ENCODE data around the gene S100A5.

S100A5 gene

GRCh38 chr1:153536012-153536670, 4.6 kb downstream of the S100A5 start:
- Histone ChIP-seq H3K27ac (ENCODE audit: poor library complexity, severe bottlenecking) (peak overlapping the region; percentile 96), H3K27me3 (ENCODE audit: insufficient read depth, poor library complexity, severe bottlenecking) (no peaks in the 10 kb centered on the region), H3K4me1 (ENCODE audit: insufficient read depth, poor library complexity, severe bottlenecking) (peaks cover 31% of the 10 kb centered on the region), H3K36me3 (ENCODE audit: low read depth) (peaks cover 17% of the 10 kb centered on the region), H3K9me3 (ENCODE audit: severe bottlenecking) (no peaks in the 10 kb centered on the region), H3K4me3 (ENCODE audit: severe bottlenecking) (peak overlapping the region; percentile 73)
- no peak for TF ChIP-seq CTCF (IDR thresholded peaks at IDR 0.05; ENCODE audit: poor library complexity, severe bottlenecking)
- ATAC-seq (ENCODE audit: low read depth), result peak; percentile 49
- DNase-seq (ENCODE audit: low spot score), result peak; percentile 92

- no peak for TF ChIP-seq CTCF (IDR thresholded peaks at IDR 0.05; ENCODE audit: poor library complexity, severe bottlenecking)
- Histone ChIP-seq H3K9me3 (ENCODE audit: severe bottlenecking) (no peaks in the 10 kb centered on the region), H3K4me3 (ENCODE audit: severe bottlenecking) (peak within 1 kb of the TSS; percentile 73), H3K36me3 (ENCODE audit: low read depth) (peaks cover 17% of the 10 kb centered on the region), H3K4me1 (ENCODE audit: insufficient read depth, poor library complexity, severe bottlenecking) (peaks cover 31% of the 10 kb centered on the region), H3K27me3 (ENCODE audit: insufficient read depth, poor library complexity, severe bottlenecking) (no peaks in the 10 kb centered on the region), H3K27ac (ENCODE audit: poor library complexity, severe bottlenecking) (peak within 1 kb of the TSS; percentile 96)
- ATAC-seq (ENCODE audit: low read depth), result peak; percentile 3; the same call in 1 of the 3 replicates
- DNase-seq (ENCODE audit: low spot score), result no peak
These were observed 5.3 kb downstream of the S100A5 start, which contains the start of gene S100A6 for GRCh38 chr1:153535242-153536011. Gene S100A6, minus strand, starts transcription at chr1:153535991. Its CDS starts 652 bp downstream, at chr1:153535339.

GRCh38 chr1:153534925-153535241, 5.9 kb downstream of the S100A5 start:
- peaks cover 31% of the 10 kb centered on the region for H3K4me1 ChIP-seq (ENCODE audit: insufficient read depth, poor library complexity, severe bottlenecking)
- TF ChIP-seq CTCF (IDR thresholded peaks at IDR 0.05; ENCODE audit: poor library complexity, severe bottlenecking), result no peak
- H3K27me3 ChIP-seq (ENCODE audit: insufficient read depth, poor library complexity, severe bottlenecking), result no peaks in the 10 kb centered on the region
- ATAC-seq (ENCODE audit: low read depth), result no peak
- no peak for DNase-seq (ENCODE audit: low spot score)
- H3K9me3 ChIP-seq (ENCODE audit: severe bottlenecking), result no peaks in the 10 kb centered on the region
- peak overlapping the region; percentile 73 for H3K4me3 ChIP-seq (ENCODE audit: severe bottlenecking)
- peaks cover 17% of the 10 kb centered on the region for H3K36me3 ChIP-seq (ENCODE audit: low read depth)
- H3K27ac ChIP-seq (ENCODE audit: poor library complexity, severe bottlenecking), result peak overlapping the region; percentile 96

- ATAC-seq (ENCODE audit: low read depth) (peak; percentile 3; the same call in 2 of the 3 replicates), DNase-seq (ENCODE audit: low spot score) (no peak)
- peaks cover 17% of the 10 kb centered on the region for H3K36me3 ChIP-seq (ENCODE audit: low read depth)
- peak overlapping the region; percentile 96 for H3K27ac ChIP-seq (ENCODE audit: poor library complexity, severe bottlenecking)
- H3K27me3 ChIP-seq (ENCODE audit: insufficient read depth, poor library complexity, severe bottlenecking), result no peaks in the 10 kb centered on the region
- H3K4me3 ChIP-seq (ENCODE audit: severe bottlenecking), result peak overlapping the region; percentile 73
- peaks cover 31% of the 10 kb centered on the region for H3K4me1 ChIP-seq (ENCODE audit: insufficient read depth, poor library complexity, severe bottlenecking)
- no peak for TF ChIP-seq CTCF (IDR thresholded peaks at IDR 0.05; ENCODE audit: poor library complexity, severe bottlenecking)
- no peaks in the 10 kb centered on the region for H3K9me3 ChIP-seq (ENCODE audit: severe bottlenecking)
These were observed 6.4 kb downstream of the S100A5 start for GRCh38 chr1:153534226-153534924.

Measured in RWPE2 (cell line).